ENCODE data around the gene KDM4B. TPM values are rescaled to one million over a fixed set of nuclear protein-coding genes. Genes with fewer than 3 reads are reported as not detected.
A peak's percentile ranks its signal among the peaks of the same experiment; 100 is the strongest.

Gene KDM4B
- total RNA-seq, 1 experiment from 2014 or later = 43.7 TPM

DNA sequence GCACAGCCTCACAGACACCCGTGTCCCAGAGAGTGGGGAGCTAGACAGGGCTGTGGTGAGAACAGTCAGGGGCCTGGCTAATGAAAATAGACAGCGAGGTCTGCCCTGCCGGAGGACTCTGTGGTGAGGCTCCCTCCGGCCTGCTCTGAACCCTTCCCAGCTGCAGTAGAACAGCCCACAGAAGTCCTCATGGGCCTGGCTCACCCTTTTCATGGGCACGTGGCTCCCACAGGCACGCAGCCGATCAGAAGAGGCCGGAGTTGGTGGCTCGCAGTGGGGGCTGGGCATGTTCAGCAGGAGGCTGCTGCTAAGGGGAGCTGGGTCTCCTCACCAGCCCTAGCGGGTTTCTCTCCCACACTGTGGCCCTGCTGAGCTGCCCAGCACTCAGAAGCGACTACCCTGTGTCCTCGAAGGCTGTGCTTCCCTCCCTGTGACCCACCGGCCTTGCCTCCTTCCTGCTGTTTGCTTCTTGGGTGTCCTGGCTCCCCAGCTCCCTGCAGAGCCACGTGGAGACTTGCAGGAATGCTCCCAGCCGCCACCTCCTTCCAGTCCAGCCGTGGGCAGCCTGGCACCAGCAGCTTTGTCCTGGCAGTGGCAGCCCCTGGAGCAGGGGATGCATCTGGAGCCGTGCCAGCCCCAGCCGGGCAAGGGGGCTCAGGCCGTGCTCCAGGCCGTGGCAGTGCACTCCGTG, 138.7 kb downstream of the KDM4B start:
- H3K4me1 ChIP-seq (ENCODE audit: insufficient read depth, low read length) = no peaks in the 10 kb centered on the region; the same call in 1 of the 2 replicates
- no peak overlapping the region for H4K91ac ChIP-seq (ENCODE audit: insufficient read length, low read depth, low read length)
- H2AFZ ChIP-seq (ENCODE audit: low read length) = no peak overlapping the region
- no peak overlapping the region for H3K27ac ChIP-seq (ENCODE audit: insufficient read length, low read depth, low read length)
- H4K5ac ChIP-seq (ENCODE audit: insufficient read length, low read depth, low read length) = no peak overlapping the region
- no peaks in the 10 kb centered on the region for H3K23me2 ChIP-seq (ENCODE audit: insufficient read length, low read depth, low read length, poor library complexity, severe bottlenecking)
- no peak overlapping the region for H3K56ac ChIP-seq (ENCODE audit: insufficient read length, low read depth, low read length)
- H3K27me3 ChIP-seq (ENCODE audit: insufficient read depth, low read length) = no peaks in the 10 kb centered on the region
- no peak overlapping the region for H2AK5ac ChIP-seq (ENCODE audit: insufficient read length, low read length)
- no peak overlapping the region for H2BK20ac ChIP-seq (ENCODE audit: low read depth, low read length, poor library complexity, severe bottlenecking)
- H2BK5ac ChIP-seq (ENCODE audit: insufficient read length, low read length) = no peak overlapping the region
- H3K9ac ChIP-seq (ENCODE audit: extremely low read depth, insufficient read length, low read length) = no peak overlapping the region
- TF ChIP-seq, protein P1, sequence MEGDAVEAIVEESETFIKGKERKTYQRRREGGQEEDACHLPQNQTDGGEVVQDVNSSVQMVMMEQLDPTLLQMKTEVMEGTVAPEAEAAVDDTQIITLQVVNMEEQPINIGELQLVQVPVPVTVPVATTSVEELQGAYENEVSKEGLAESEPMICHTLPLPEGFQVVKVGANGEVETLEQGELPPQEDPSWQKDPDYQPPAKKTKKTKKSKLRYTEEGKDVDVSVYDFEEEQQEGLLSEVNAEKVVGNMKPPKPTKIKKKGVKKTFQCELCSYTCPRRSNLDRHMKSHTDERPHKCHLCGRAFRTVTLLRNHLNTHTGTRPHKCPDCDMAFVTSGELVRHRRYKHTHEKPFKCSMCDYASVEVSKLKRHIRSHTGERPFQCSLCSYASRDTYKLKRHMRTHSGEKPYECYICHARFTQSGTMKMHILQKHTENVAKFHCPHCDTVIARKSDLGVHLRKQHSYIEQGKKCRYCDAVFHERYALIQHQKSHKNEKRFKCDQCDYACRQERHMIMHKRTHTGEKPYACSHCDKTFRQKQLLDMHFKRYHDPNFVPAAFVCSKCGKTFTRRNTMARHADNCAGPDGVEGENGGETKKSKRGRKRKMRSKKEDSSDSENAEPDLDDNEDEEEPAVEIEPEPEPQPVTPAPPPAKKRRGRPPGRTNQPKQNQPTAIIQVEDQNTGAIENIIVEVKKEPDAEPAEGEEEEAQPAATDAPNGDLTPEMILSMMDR (conservative IDR thresholded peaks at IDR 0.05) = no peak
- Mint-ChIP-seq H3K27ac (peak overlapping the region in 2 of 3 experiments; percentile 44 to 61; a peak in 1 of 7 replicates), H3K4me3 (no peak overlapping the region), H3K4me1 (peaks cover 18 to 25% of the 10 kb centered on the region in 2 experiments), H3K36me3 (ENCODE audit: insufficient read depth in 1 of 3, low read depth in 3 of 3) (peaks cover 6 to 18% (median 13%) of the 10 kb centered on the region in 3 experiments; a peak in 5 of 7 replicates), H3K9me3 (no peaks in the 10 kb centered on the region), H3K27me3 (ENCODE audit: low read depth) (no peaks in the 10 kb centered on the region)
- no peaks in the 10 kb centered on the region for H3K9me3 ChIP-seq (ENCODE audit: control insufficient read depth, low read depth, low read length)
- no peak overlapping the region for H2BK12ac ChIP-seq (ENCODE audit: insufficient read length, low read depth, low read length)
- no peak overlapping the region for H3K18ac ChIP-seq (ENCODE audit: insufficient read length, low read depth, low read length)
- DNase-seq = no peak
- H2BK120ac ChIP-seq (ENCODE audit: low read depth, low read length, poor library complexity, severe bottlenecking) = no peak overlapping the region
- H3T11ph ChIP-seq (ENCODE audit: low read length) = no peak overlapping the region
- no peak overlapping the region for H3K4me2 ChIP-seq (ENCODE audit: insufficient read depth, insufficient read length, low read length)
- no peak overlapping the region for H2BK15ac ChIP-seq (ENCODE audit: low read depth, low read length)
- H3K14ac ChIP-seq (ENCODE audit: insufficient read depth, low read length) = no peak overlapping the region
- H3K23ac ChIP-seq (ENCODE audit: insufficient read length, low read depth, low read length) = no peak overlapping the region
- no peak overlapping the region for H4K8ac ChIP-seq (replicated peaks; ENCODE audit: insufficient read length, low read depth, low read length)
- no peaks in the 10 kb centered on the region for H3K79me2 ChIP-seq (ENCODE audit: insufficient read depth, low read length)
- no peaks in the 10 kb centered on the region for H3K79me1 ChIP-seq (ENCODE audit: insufficient read depth, low read depth, low read length, poor library complexity, severe bottlenecking)
- no peaks in the 10 kb centered on the region for H4K20me1 ChIP-seq (ENCODE audit: control insufficient read depth, insufficient read depth, insufficient read length)
- no CpG with 5 or more reads among the region's 21 CpGs for WGBS (ENCODE audit: extremely low coverage, insufficient read length, low lambda C conversion rate)
- no peak overlapping the region for H3K4ac ChIP-seq (ENCODE audit: low read depth, low read length)
